Suprapubic skin (tissue), 4 donors: Measurements from ENCODE around the gene NSUN5.
"Not testable (repeated sequence)": the region's sequence is repeated elsewhere in the genome, so short reads cannot be mapped to it uniquely, and the experiment has no call there.

Experiments
- CTCF ChIP-seq, 2 donors: fragments of 200-600 bp in 1 of 2; fragments of 450-650 bp in 1 of 2; sonication (generic) in 1 of 2; IDR thresholded peaks; one replicate each; pipeline ENCODE4 v1.5.1; 2016 to 2019; ENCODE audit warnings: antibody characterized with exemption in 2 of 2, mild to moderate bottlenecking in 1 of 2, moderate library complexity in 1 of 2
- EP300 ChIP-seq: sonication (generic); formaldehyde crosslinking; IDR thresholded peaks from one replicate; pipeline ENCODE4 v1.6.1; 2017; ENCODE audit warnings: antibody characterized with exemption
- POLR2A ChIP-seq, 2 donors: fragments of 450-650 bp; IDR thresholded peaks; one replicate each; pipeline ENCODE4 v1.6.1; 2017; ENCODE audit warnings: antibody characterized with exemption in 2 of 2, mild to moderate bottlenecking in 2 of 2, moderate library complexity in 2 of 2
- POLR2AphosphoS5 ChIP-seq, 3 donors: sonication (generic); formaldehyde crosslinking; IDR thresholded peaks; one replicate each; pipeline ENCODE4 v1.6.1; 2017; ENCODE audit warnings: antibody characterized with exemption in 3 of 3

- TF ChIP-seq POLR2AphosphoS5 (IDR thresholded peaks at IDR 0.05); POLR2A (IDR thresholded peaks at IDR 0.05); CTCF (IDR thresholded peaks at IDR 0.05); EP300: not testable (repeated sequence)
Measured at GRCh38 chr7:73266719-73267368, 41.8 kb downstream of the NSUN5 start.
